Epidermal melanocyte (primary cell): ENCODE data around the gene ST6GALNAC3.
"Not testable (repeated sequence)": the region's sequence is repeated elsewhere in the genome, so short reads cannot be mapped to it uniquely, and the experiment has no call there.

ENCODE experiments used
- DNase-seq: peaks from one replicate; pipeline ENCODE4 v3.0.0; 2011; ENCODE audit warnings: low spot score; ENCODE audit not compliant: insufficient read length

ST6GALNAC3 gene

DNA sequence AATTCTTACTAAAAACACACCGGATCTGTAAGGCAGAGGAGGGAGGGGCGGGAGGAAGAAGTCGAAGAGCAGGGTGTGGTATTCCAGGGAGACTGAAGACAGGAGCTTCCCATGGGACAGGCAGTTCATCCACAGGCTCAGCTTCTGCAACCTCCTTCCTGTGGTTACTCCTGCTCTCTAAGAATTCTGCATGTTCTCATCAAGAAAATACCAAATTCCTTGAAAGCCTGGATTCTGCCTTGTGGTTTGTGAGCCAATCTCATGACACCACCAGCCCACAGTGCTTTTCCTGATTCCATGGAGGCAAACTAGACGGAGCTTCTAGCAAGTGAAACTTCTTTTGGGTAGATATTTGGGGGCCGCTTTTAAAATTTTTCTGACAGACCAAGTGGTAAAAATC is 1.1 kb upstream of the ST6GALNAC3 start:
- DNase-seq: peak; percentile 40

GRCh38 chr1:76075188-76075489 is 593 bp downstream of the ST6GALNAC3 start:
- DNase-seq: no peak

DNA sequence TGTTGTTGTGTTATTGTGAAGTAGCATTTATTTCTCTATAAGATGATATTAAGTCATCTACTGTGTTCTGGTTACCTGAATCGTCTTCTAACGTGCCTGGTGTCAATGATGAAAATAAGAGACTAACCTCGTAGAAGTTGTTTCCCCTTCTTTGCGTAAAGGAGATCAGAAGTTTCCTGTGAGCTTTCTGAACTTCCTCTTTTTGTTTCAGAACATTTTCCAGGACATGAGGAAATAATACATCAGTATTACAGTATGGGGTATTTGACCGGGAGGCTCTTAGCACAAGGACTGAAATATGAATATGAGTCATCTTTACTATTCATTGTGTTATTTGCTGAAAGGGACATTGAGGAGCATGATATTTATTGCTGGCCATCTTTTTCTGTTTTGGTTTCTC is 1.3 kb downstream of the ST6GALNAC3 start:
- no peak for DNase-seq

DNA sequence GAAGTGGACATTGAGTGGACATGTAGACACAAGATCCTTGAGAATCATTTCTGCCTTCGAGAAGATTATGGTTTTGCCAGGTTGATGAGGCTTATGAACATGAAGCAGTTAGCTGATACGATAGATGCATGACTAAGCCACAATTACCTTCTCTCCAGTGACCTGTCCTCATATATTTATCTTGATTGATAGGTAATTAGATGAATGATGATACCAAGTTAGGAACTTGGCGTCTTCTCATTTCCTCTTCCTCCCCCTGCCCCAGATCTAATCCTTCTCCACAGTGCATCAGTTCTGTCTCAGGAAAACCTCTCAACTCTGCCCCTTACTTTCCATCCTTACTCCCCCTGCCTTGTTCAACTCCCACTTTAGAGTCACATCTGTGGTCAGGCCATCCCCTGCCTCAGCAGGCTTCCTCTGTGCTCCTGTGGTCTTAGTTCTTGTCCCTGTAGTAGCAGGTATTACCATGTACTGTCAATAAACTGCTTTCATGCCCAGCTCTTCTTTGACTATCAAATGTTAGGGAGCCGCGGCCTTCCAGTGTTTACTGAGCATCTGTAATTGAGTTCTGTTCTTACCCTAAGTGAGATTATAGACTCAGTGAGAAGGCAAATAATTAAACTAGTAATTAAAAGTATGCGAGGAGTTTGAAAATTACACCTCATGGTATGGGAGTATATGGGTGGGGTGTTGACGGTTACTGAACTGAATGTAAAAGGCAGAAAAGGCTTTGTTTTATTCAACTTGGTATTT is 5.1 kb downstream of the ST6GALNAC3 start:
- no peak for DNase-seq

GRCh38 chr1:76080552-76081079 is 6.1 kb downstream of the ST6GALNAC3 start:
- DNase-seq: no peak

- DNase-seq: no peak
These were observed 7.5 kb downstream of the ST6GALNAC3 start for GRCh38 chr1:76082062-76082461.

- no peak for DNase-seq
These were observed 8.6 kb downstream of the ST6GALNAC3 start for GRCh38 chr1:76083189-76083588.

- no peak for DNase-seq
These were observed 9.6 kb downstream of the ST6GALNAC3 start for GRCh38 chr1:76084029-76084627.

DNA sequence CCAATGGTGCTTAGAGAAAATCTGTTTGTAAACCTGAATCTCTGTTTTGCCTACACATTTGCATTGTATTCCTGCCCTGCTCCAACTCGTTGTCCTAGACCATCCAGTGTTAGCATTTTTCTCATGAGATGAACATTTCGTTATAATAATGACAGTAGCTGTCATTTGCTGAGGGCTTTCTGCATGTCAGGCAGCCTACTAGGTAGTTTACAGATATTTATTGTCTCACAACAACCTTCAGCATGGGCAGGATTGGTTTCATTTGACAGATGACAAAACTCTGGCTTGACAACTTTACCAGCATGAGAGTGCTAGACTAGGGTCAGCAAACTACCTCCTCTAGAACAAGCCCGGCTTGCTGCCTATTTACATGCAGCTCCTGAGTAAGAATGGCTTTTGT is 10.1 kb downstream of the ST6GALNAC3 start:
- DNase-seq: no peak

- DNase-seq: no peak
These were observed 11.6 kb downstream of the ST6GALNAC3 start for GRCh38 chr1:76086109-76086508.

DNA sequence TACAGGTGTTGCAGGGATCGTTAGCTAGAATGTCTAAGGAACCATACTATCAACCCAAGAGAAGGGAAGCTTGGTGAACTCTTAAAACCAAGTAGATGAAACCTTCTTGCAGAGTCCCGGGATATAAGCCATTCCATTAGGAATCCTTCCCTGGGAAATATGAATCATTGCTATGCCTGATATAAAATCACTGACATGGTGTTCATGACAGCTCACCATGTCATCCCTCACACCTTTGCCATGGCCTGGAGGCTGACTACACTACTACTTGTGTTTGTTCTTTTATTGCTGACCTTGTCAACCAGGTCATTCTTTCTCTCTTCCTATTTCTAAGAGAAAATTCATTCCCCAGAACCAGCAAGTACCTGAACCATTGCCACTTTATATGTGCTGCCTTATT is 12.1 kb downstream of the ST6GALNAC3 start:
- DNase-seq: no peak

GRCh38 chr1:76090283-76091203 is 16.0 kb downstream of the ST6GALNAC3 start:
- DNase-seq: no peak

DNA sequence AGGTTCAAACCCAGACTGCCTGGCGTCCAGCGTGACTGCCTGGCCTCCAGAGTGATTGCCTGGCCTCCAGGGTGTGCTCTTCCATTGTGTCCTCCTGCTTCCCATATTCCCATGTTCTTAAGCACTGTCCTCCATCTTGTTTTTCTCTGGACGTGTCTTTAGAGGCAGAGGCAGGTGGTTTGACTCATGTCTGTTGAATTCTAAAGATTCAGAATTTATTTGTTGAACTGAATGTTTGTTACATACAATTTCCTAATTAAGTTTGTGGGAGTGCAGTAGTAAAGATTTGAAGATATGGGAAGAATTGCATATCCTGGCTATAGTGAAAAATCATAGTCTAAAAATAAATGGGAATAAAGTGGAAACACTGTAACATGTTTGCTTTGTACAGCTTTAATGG is 18.3 kb downstream of the ST6GALNAC3 start:
- no peak for DNase-seq

DNA sequence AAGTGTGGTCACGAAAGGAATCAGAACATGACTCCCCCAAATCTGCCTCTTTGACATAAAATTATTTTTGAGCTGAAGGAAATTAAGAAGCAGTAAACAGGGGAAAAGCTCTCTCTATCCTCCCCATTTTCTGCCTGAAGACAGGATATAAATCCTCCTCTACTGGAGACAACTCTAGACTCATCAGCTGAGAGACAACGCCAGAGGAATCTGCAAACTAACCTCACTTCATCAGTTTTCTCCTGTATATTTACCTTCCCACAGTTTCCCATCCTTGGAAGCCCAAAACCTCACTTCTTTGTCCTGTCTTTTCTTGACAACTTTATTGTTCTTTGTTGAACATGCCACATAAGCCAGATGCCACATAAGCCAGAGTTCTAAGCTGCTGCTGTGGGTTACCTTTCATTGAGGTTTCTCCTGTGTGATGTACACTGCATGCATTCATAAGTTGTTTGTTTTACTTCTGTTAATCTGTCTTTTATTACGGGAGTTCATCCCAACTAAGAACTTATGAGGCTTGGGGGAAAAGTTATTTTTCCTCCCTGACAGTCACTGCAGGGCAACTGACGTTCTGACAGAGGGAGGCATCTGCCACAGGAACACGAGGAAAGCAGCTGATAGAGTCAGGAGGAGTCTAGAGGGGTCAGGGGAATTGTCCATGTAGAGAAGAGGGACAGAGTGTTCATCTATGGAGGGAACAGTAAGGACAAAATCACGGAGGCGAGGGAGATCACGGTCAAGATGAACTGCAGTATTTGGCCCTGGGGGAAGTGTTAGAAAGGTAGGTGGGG is 19.2 kb downstream of the ST6GALNAC3 start:
- DNase-seq: no peak

DNA sequence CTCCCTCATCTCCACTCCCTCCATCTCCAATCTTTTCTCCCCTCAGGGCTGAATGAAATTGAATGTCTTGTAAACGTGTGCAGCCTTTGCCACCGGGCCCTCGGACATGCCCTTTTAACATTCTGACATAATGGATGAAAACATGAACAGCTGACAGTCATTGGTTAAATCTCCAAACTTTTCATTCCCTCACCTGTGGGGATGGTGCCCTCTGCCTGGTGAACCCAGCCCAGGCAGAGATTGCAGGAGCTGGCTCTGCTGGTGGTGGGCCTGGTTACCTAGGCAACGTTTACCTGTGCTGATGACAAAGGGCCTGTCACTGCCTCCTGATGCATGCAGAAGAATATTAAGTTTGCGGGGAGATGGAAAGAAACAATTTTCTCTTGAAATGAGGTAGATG is 21.3 kb downstream of the ST6GALNAC3 start:
- no peak for DNase-seq

DNA sequence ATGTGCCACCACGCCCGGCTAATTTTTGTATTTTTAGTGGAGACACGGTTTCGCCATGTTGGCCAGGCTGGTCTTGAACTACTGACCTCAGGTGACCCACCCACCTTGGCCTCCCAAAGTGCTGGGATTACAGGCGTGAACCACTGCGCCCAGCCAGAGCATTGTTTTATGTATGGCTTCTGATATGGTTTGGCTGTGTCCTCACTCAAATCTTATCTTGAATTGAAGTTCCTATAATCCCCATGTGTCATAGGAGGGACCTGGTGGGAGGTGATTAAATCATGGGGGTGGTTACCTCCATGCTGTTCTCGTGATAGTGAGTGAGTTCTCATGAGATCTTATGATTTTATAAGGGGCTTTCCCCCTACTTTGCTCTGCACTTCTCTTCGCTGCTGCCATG is 22.5 kb downstream of the ST6GALNAC3 start:
- DNase-seq: not testable (repeated sequence)

DNA sequence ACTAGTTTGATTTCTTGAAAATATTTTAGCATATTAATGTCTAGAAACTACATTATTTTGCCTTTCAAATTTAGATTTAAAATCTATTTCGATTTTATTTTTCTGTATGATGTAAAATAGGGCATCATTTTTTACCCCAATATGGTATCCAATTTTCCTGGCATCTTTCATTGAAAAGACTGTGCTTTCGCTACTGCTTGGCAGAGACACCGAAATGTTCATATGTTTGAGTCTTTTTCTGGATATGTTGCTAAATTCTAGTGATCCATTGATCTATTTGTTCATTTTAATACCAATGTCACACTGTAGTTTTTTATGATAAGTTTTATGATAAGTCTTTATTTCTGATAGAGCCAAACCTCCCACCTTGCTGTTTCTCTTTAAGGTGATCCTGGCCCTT is 24.3 kb downstream of the ST6GALNAC3 start:
- DNase-seq: no peak

- no peak for DNase-seq
These were observed 27.0 kb downstream of the ST6GALNAC3 start for GRCh38 chr1:76101548-76101947.

DNA sequence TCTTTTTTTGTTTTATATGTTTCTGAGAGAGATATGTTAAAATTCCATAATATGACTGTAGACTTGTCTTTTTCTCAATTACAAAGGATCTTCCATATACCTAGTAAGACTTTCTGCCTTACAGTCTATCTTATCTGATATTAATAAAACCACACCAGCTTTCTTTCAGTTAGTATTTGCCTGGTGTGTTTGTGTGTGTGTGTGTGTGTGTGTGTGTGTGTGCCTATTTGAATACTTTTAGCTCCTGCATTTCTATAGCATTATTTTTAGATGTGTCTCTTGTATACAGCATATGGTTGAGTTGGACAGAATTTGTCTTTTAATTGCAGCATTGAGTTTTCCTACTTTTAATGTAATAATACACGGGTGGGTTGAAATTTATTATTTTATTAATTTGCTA is 27.5 kb downstream of the ST6GALNAC3 start:
- DNase-seq: no peak

- DNase-seq: no peak
These were observed 28.5 kb downstream of the ST6GALNAC3 start for GRCh38 chr1:76103034-76103433.

- DNase-seq: no peak
These were observed 30.8 kb downstream of the ST6GALNAC3 start for GRCh38 chr1:76105372-76105771.
